Gastrocnemius medialis (tissue), 4 donors: ENCODE results near the gene YIPF1. TPM values are rescaled to one million over a fixed set of nuclear protein-coding genes. Genes with fewer than 3 reads are reported as not detected.

Experiments
- ATAC-seq, 2 donors: fragments of 150-250 bp; one replicate each; pipeline ENCODE4 v1.9.1; 2016
- DNase-seq, 2 donors: peaks; one replicate each; pipeline ENCODE4 v3.0.0-alpha.2; 2019
- H3K27ac ChIP-seq, 4 donors: fragments of 200-600 bp; sonication (generic); 1 replicate in 1 of 4; 2 replicates in 3 of 4; pipeline ENCODE4 v1.5.1; 2016 to 2018; ENCODE audit warnings: mild to moderate bottlenecking in 2 of 4, moderate library complexity in 1 of 4
- H3K27me3 ChIP-seq, 3 donors: fragments of 200-600 bp; sonication (generic) in 2 of 3; 1 replicate in 1 of 3; 2 replicates in 2 of 3; pipeline versions ENCODE4 v1.5.1 to v1.6.0; 2016 to 2019; ENCODE audit warnings: mild to moderate bottlenecking in 1 of 3, moderate library complexity in 1 of 3
- H3K36me3 ChIP-seq, 2 donors: fragments of 200-600 bp; sonication (generic) in 1 of 2; one replicate each; pipeline ENCODE4 v1.5.1; 2017 to 2018
- H3K4me1 ChIP-seq, 2 donors: fragments of 200-600 bp; sonication (generic) in 1 of 2; one replicate each; pipeline ENCODE4 v1.5.1; 2016 to 2017; ENCODE audit warnings: mild to moderate bottlenecking in 2 of 2
- H3K4me3 ChIP-seq, 4 donors: fragments of 200-600 bp; sonication (generic) in 3 of 4; 1 replicate in 1 of 4; 2 replicates in 3 of 4; pipeline ENCODE4 v1.5.1; 2016 to 2019; ENCODE audit warnings: mild to moderate bottlenecking in 2 of 4
- H3K9me3 ChIP-seq, 3 donors: fragments of 200-600 bp; sonication (generic) in 2 of 3; 1 replicate in 1 of 3; 2 replicates in 2 of 3; pipeline ENCODE4 v1.5.1; 2016 to 2019
- POLR2A ChIP-seq, 2 donors: fragments of 450-650 bp; IDR thresholded peaks; one replicate each; pipeline ENCODE4 v1.6.1; 2017; ENCODE audit warnings: antibody characterized with exemption in 2 of 2, mild to moderate bottlenecking in 2 of 2, moderate library complexity in 2 of 2
- in situ Hi-C, 4 donors: fragments of 200-750 bp; cut with MboI; loops; one replicate each; pipeline versions ENCODE4 v1.15.0 to v1.8.0; 2017; ENCODE audit warnings: low sequenced_read_pairs in 4 of 4
- intact Hi-C: fragments of 100-400 bp; cut with DNase I; formaldehyde crosslinking; loops from one replicate; pipeline ENCODE4 v1.15.1; 2023; ENCODE audit warnings: low total_unique reads
- total RNA-seq, 4 donors: library from RNA; depleted of rRNA; stranded (reverse); fragments of >200 nt; gene quantifications; one replicate each; pipeline versions ENCODE4 v1.1.0 to v1.2.3, GENCODE V29; 2016
- TF ChIP-seq, protein P1 (sequence below), 5 experiments: fragments of 450-650 bp in 3 of 5; fragments of 200-600 bp in 2 of 5; sonication (generic) in 2 of 5; IDR thresholded peaks in 4 of 5; conservative IDR thresholded peaks in 1 of 5; 1 replicate in 4 of 5; 2 replicates in 1 of 5; pipeline ENCODE4 v1.5.1; 2016 to 2019; ENCODE audit warnings: antibody characterized with exemption in 5 of 5, mild to moderate bottlenecking in 3 of 5, moderate library complexity in 3 of 5

YIPF1 gene
- total RNA-seq, 4 donors from 2014 or later = 18.8 to 34.8 (median 27.2) TPM

DNA sequence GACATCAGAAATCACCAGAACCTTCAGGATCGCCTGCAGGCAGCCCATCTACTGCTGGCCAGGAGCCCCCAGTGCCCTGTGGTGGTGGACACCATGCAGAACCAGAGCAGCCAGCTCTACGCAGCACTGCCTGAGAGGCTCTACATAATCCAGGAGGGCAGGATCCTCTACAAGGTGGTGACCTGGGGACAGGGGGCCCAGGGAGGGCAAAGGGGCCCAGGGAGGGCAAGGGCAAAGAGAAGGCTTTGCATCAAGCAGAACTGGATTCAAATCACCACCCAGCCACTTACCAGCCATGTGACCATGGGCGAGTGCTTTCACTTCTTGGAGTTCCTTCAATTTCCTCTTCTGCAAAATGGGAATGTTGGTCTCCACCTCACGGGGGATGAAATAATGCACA, 16.5 kb upstream of the YIPF1 start:
- no peaks in the 10 kb centered on the region for H3K27me3 ChIP-seq
- no peak overlapping the region for H3K4me3 ChIP-seq
- no peak overlapping the region for H3K27ac ChIP-seq
- H3K9me3 ChIP-seq = no peaks in the 10 kb centered on the region
- DNase-seq (no peak), ATAC-seq (no peak)
- intact Hi-C loops = no loop called here
- H3K36me3 ChIP-seq = no peaks in the 10 kb centered on the region
- H3K4me1 ChIP-seq = no peaks in the 10 kb centered on the region
- in situ Hi-C loops = no loop called here
- TF ChIP-seq, protein P1, sequence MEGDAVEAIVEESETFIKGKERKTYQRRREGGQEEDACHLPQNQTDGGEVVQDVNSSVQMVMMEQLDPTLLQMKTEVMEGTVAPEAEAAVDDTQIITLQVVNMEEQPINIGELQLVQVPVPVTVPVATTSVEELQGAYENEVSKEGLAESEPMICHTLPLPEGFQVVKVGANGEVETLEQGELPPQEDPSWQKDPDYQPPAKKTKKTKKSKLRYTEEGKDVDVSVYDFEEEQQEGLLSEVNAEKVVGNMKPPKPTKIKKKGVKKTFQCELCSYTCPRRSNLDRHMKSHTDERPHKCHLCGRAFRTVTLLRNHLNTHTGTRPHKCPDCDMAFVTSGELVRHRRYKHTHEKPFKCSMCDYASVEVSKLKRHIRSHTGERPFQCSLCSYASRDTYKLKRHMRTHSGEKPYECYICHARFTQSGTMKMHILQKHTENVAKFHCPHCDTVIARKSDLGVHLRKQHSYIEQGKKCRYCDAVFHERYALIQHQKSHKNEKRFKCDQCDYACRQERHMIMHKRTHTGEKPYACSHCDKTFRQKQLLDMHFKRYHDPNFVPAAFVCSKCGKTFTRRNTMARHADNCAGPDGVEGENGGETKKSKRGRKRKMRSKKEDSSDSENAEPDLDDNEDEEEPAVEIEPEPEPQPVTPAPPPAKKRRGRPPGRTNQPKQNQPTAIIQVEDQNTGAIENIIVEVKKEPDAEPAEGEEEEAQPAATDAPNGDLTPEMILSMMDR (IDR thresholded peaks at IDR 0.05 in 4 of 5, conservative IDR thresholded peaks at IDR 0.05 in 1 of 5) = no peak
- TF ChIP-seq POLR2A (IDR thresholded peaks at IDR 0.05) = no peak

DNA sequence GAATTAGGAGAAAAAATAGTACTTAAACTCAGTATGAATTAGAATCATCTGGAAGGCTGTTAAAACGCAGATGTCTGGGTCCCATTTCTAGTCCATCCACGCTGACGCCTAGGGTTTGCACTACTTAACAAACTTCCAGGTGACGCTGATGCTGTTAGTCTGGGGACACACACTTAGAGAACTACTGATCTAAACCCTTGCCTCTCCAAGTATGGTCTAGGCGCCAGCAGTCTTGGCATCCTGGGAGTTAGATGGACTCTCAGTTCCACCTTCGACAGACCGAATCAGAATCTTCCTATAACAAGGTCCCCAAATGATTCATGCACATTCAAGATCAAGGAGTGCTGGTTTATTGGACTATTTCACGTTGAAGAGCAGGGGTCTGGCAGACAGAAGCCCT, 15.9 kb upstream of the YIPF1 start:
- ATAC-seq = no peak
- DNase-seq = no peak
- Histone ChIP-seq H3K4me3 (no peak overlapping the region), H3K27me3 (no peaks in the 10 kb centered on the region), H3K9me3 (no peaks in the 10 kb centered on the region), H3K4me1 (no peaks in the 10 kb centered on the region), H3K27ac (no peak overlapping the region), H3K36me3 (no peaks in the 10 kb centered on the region)
- intact Hi-C loops = no loop called here
- TF ChIP-seq, protein P1 (IDR thresholded peaks at IDR 0.05 in 4 of 5, conservative IDR thresholded peaks at IDR 0.05 in 1 of 5) = no peak
- no peak for TF ChIP-seq POLR2A (IDR thresholded peaks at IDR 0.05)
- in situ Hi-C loops = no loop called here

DNA sequence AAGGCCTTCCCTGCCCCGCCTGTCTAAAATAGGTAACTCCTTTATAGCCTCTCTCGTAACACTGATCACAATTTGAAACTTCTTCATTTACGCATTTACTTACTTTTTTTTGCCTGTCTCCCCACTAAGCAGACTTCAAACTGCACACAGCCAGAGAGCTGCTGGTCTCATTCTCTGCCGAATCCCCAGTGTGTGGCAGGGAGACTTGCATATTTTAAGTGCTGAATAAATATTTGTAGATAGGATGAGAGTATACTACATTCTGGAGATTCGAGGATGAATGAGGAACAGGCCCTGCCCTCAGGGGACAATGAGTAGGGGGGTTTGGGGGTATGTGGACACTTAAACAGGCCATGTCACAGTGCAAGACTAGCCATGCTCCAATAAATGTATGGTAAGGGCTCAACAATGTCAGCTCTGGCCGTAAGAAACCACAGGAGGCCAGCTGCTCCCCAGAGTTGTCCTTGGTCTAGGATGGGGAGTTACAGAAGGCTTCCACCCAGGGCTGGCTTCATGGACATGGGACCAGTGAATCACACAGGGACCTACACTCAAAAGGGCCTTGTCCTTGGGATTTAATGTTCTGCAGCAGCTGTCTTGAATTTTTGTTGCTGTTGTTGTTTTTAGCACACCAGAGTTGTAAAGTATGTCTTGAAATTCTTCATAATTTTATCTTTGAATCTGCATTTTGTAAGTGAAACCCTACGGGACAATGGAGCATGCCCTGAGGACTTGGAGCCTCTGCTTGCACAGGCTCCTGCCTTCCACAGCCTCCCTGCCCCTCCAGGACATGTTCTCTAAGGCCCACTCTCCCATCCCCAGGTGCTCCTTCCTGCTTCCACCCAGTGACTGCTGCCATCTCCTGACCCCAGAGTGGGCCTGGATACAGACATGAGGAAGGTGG, 12.9 kb upstream of the YIPF1 start:
- intact Hi-C loops = no loop called here
- H3K9me3 ChIP-seq = no peaks in the 10 kb centered on the region
- TF ChIP-seq, protein P1 (IDR thresholded peaks at IDR 0.05 in 4 of 5, conservative IDR thresholded peaks at IDR 0.05 in 1 of 5) = no peak
- TF ChIP-seq POLR2A (IDR thresholded peaks at IDR 0.05) = no peak
- H3K27ac ChIP-seq = no peak overlapping the region
- no peaks in the 10 kb centered on the region for H3K36me3 ChIP-seq
- DNase-seq (no peak), ATAC-seq (no peak)
- H3K4me1 ChIP-seq = peaks cover 5 to 8% of the 10 kb centered on the region in 2 donors
- H3K27me3 ChIP-seq = no peaks in the 10 kb centered on the region
- no peak overlapping the region for H3K4me3 ChIP-seq
- in situ Hi-C loops = no loop called here

DNA sequence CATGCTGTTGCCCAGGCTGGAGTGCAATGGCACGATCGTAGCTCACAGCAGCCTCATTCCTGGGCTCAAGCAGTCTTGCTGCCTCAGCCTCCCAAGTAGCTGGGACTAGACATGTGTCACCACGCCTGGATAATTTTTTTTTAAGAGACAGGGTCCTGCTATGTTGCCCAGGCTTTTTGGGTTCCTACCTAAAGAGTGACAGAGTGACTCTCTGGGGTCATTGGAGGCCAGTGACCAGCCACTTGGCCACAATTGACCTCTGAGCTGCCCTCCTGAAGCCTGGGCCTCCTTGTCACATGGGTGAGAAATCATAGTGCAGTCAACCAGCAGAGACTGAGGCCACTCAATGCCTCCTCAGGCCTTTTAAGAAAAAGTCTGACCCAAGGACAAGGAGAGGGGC, 10.1 kb upstream of the YIPF1 start:
- no peak for TF ChIP-seq POLR2A (IDR thresholded peaks at IDR 0.05)
- Histone ChIP-seq H3K9me3 (no peaks in the 10 kb centered on the region), H3K27me3 (no peaks in the 10 kb centered on the region), H3K4me3 (no peak overlapping the region), H3K27ac (no peak overlapping the region), H3K36me3 (no peaks in the 10 kb centered on the region), H3K4me1 (peaks cover 8 to 10% of the 10 kb centered on the region in 2 donors)
- DNase-seq = no peak
- intact Hi-C loops (no loop called here), in situ Hi-C loops (no loop called here)
- no peak for ATAC-seq

DNA sequence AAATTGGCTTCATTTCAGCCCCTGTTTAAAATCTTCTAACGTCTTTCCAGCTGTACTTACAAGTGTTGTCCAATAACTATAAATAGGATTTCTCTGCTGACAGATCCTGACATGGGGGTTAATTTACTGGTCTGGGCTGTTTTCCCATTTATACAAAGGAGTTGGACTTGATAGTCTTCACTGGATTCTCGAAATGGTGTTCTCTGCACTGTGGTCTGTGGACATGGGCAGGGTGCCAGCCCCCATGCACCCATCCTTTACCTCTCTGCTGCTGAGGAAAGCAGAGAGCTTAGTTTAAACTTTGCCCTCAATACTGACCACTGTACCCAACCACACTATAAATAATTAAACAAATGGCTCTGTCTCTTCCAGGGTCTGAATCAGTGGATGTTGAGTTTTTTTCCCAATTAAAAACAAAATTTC, 9.6 kb upstream of the YIPF1 start:
- Histone ChIP-seq H3K36me3 (no peaks in the 10 kb centered on the region), H3K9me3 (no peaks in the 10 kb centered on the region), H3K27me3 (no peaks in the 10 kb centered on the region), H3K4me1 (peaks cover 8 to 10% of the 10 kb centered on the region in 2 donors), H3K4me3 (peak overlapping the region in 2 of 4 donors; percentile 1 to 9), H3K27ac (peak overlapping the region in 3 of 4 donors; percentile 9 to 63 (median 40))
- in situ Hi-C loops (no loop called here), intact Hi-C loops (no loop called here)
- ATAC-seq (peak; percentile 53 to 59), DNase-seq (no peak)
- no peak for TF ChIP-seq POLR2A (IDR thresholded peaks at IDR 0.05)
- TF ChIP-seq, protein P1 (IDR thresholded peaks at IDR 0.05 in 4 of 5, conservative IDR thresholded peaks at IDR 0.05 in 1 of 5) = no peak
